ENCODE measurements around the gene LMNA.

GRCh38 chr1:156128654-156129597 is 14.4 kb downstream of the LMNA start:
- TF ChIP-seq CTCF (conservative IDR thresholded peaks at IDR 0.05; ENCODE audit: low read length) (no peak), EZH2phosphoT487 (IDR thresholded peaks at IDR 0.05; ENCODE audit: borderline replicate concordance) (no peak)

Data from Loucy (cell line).